ENCODE results near the gene ABCG1. TPM values are rescaled to one million over a fixed set of nuclear protein-coding genes. Genes with fewer than 3 reads are reported as not detected.

The ABCG1 gene
- total and polyA plus RNA-seq, 12 donors, result 5.5 to 26.2 (median 14.6) TPM

GRCh38 chr21:42279341-42279871, 60.5 kb downstream of the ABCG1 start:
- WGBS, 2 donors, result 87 to 88% methylated on average over 20 of the region's 20 CpGs
- DNase-seq, result no peak
- no peak for TF ChIP-seq CTCF (IDR thresholded peaks at IDR 0.05)

GRCh38 chr21:42279888-42280287, 60.9 kb downstream of the ABCG1 start:
- WGBS, 2 donors, result 89 to 90% methylated on average over 11 of the region's 11 CpGs
- DNase-seq (no peak), ATAC-seq (no peak)
- Histone ChIP-seq H3K27me3 (no peaks in the 10 kb centered on the region), H3K27ac (no peak overlapping the region), H3K4me1 (no peaks in the 10 kb centered on the region), H3K4me3 (no peak overlapping the region), H3K9me3 (no peaks in the 10 kb centered on the region), H3K36me3 (peaks cover 0 to 83% (median 0%) of the 10 kb centered on the region in 9 donors)
- intact Hi-C loops (cut with DNase I), result no loop called here
- TF ChIP-seq CTCF (IDR thresholded peaks at IDR 0.05), result no peak

More at GRCh38 chr21:42279341-42279871, 60.5 kb downstream of the ABCG1 start:
- no peaks in the 10 kb centered on the region for H3K4me1 ChIP-seq
- peaks cover 0 to 83% (median 0%) of the 10 kb centered on the region in 9 donors for H3K36me3 ChIP-seq
- intact Hi-C loops (cut with DNase I), result no loop called here
- no peaks in the 10 kb centered on the region for H3K9me3 ChIP-seq
- no peak overlapping the region for H3K27ac ChIP-seq
- H3K4me3 ChIP-seq, result no peak overlapping the region
- no peaks in the 10 kb centered on the region for H3K27me3 ChIP-seq
- ATAC-seq, result peak in 1 of 8 donors; percentile 3

GRCh38 chr21:42280356-42281180, 61.6 kb downstream of the ABCG1 start:
- Histone ChIP-seq H3K36me3 (peaks cover 0 to 84% (median 0%) of the 10 kb centered on the region in 9 donors), H3K9me3 (no peaks in the 10 kb centered on the region), H3K27ac (no peak overlapping the region), H3K27me3 (no peaks in the 10 kb centered on the region), H3K4me3 (no peak overlapping the region), H3K4me1 (no peaks in the 10 kb centered on the region)
- no peak for DNase-seq
- 87 to 88% methylated on average over 22 of the region's 22 CpGs for WGBS, 2 donors
- intact Hi-C loops (cut with DNase I), result no loop called here
- TF ChIP-seq CTCF (IDR thresholded peaks at IDR 0.05), result no peak
- peak in 1 of 8 donors; percentile 13 for ATAC-seq

GRCh38 chr21:42281181-42281680, 62.3 kb downstream of the ABCG1 start:
- Histone ChIP-seq H3K27me3 (no peaks in the 10 kb centered on the region), H3K4me3 (no peak overlapping the region), H3K9me3 (no peaks in the 10 kb centered on the region), H3K36me3 (peaks cover 0 to 85% (median 0%) of the 10 kb centered on the region in 9 donors), H3K27ac (no peak overlapping the region), H3K4me1 (no peaks in the 10 kb centered on the region)
- WGBS, 2 donors, result 89 to 90% methylated on average over 12 of the region's 12 CpGs
- TF ChIP-seq CTCF (IDR thresholded peaks at IDR 0.05), result no peak
- DNase-seq (no peak), ATAC-seq (no peak)
- intact Hi-C loops (cut with DNase I), result no loop called here

Data from heart right ventricle (tissue), 16 donors.